Heart left ventricle (tissue), 16 donors: ENCODE results near the gene OSMR. TPM values are rescaled to one million over a fixed set of nuclear protein-coding genes. Genes with fewer than 3 reads are reported as not detected.

Experiments used
- ATAC-seq, 4 donors: fragments of 200-7000 bp; cut with Tn5 transposase; one replicate each; pipeline ENCODE4 v1.9.1; 2020 to 2022; ENCODE audit warnings: moderate library complexity in 4 of 4, mild to moderate bottlenecking in 3 of 4, moderate number of reproducible peaks in 1 of 4
- DNase-seq, 5 donors: peaks; one replicate each; pipeline ENCODE4 v3.0.0-alpha.2; 2020
- H3K27ac ChIP-seq, 12 donors: fragments of 200-600 bp; sonication (generic) in 4 of 12; one replicate each; pipeline versions ENCODE4 v1.5.0 to v1.8.0; 2016 to 2022; ENCODE audit warnings: mild to moderate bottlenecking in 2 of 12
- H3K27me3 ChIP-seq, 9 donors: fragments of 200-600 bp; sonication (generic) in 2 of 9; one replicate each; pipeline versions ENCODE4 v1.5.1 to v1.8.0; 2016 to 2022; ENCODE audit warnings: mild to moderate bottlenecking in 3 of 9
- H3K36me3 ChIP-seq, 9 donors: fragments of 200-600 bp; sonication (generic) in 2 of 9; one replicate each; pipeline versions ENCODE4 v1.5.0 to v1.8.0; 2018 to 2022; ENCODE audit warnings: mild to moderate bottlenecking in 2 of 9
- H3K4me1 ChIP-seq, 12 donors: fragments of 200-600 bp; sonication (generic) in 4 of 12; one replicate each; pipeline versions ENCODE4 v1.5.0 to v1.8.0; 2016 to 2022; ENCODE audit warnings: mild to moderate bottlenecking in 3 of 12
- H3K4me3 ChIP-seq, 12 donors: fragments of 200-600 bp; sonication (generic) in 4 of 12; one replicate each; pipeline versions ENCODE4 v1.5.0 to v1.8.0; 2017 to 2022; ENCODE audit warnings: mild to moderate bottlenecking in 9 of 12, moderate library complexity in 4 of 12
- H3K9me3 ChIP-seq, 12 donors: fragments of 200-600 bp; sonication (generic) in 4 of 12; one replicate each; pipeline versions ENCODE4 v1.5.0 to v1.8.0; 2016 to 2022; ENCODE audit warnings: mild to moderate bottlenecking in 1 of 12
- CTCF ChIP-seq, 12 donors: fragments of 200-600 bp; sonication (generic) in 4 of 12; IDR thresholded peaks; one replicate each; pipeline versions ENCODE4 v1.5.0 to v1.8.0; 2018 to 2022; ENCODE audit warnings: antibody characterized with exemption in 12 of 12, mild to moderate bottlenecking in 5 of 12
- POLR2A ChIP-seq, 2 donors: fragments of 450-650 bp; IDR thresholded peaks; one replicate each; pipeline ENCODE4 v1.6.1; 2017; ENCODE audit warnings: antibody characterized with exemption in 2 of 2, mild to moderate bottlenecking in 2 of 2, moderate library complexity in 2 of 2
- WGBS, 4 donors: extraction: QIAGEN DNeasy Blood & Tissue Kit in 2 of 4; methylation state at CpG; one replicate each; pipeline versions ENCODE4 v1.1.5 to v1.1.7; 2013 to 2018; 5-methylcytosine and 5-hydroxymethylcytosine counted together
- intact Hi-C, 10 donors: fragments of 100-400 bp; cut with DNase I; formaldehyde crosslinking; loops; one replicate each; pipeline versions ENCODE4 v1.11.1 to v1.14.2; 2022
- polyA plus RNA-seq, 2 donors: library from polyadenylated mRNA; stranded (reverse); fragments of 200-250 nt; gene quantifications; one replicate each; pipeline ENCODE4 v1.2.3, GENCODE V29; 2013
- total RNA-seq, 9 donors: library from RNA; depleted of rRNA in 2 of 9; stranded (reverse); fragments of >200 nt in 2 of 9; fragmentation: NEBNext Ultra II Directional in 3 of 9; extraction: Animal tissue kit (Norgen Biotek cat#: 25700) in 3 of 9; gene quantifications; one replicate each; pipeline versions ENCODE4 v1.1.0 to v1.2.4, GENCODE V29; 2016 to 2023
- donor health status: ischemic (EF 13 %, LVEDD 7.1; RV severe dilation, severe dysfunction).
- donor health status: healthy with polysubstance abuse.
- donor health status: DM: no; HTN: yes; CAD: no.
- donor health status: DM: no; HTN: no; CAD: no.
- donor health status: ischemic (EF 25% LVEDD 6.9; RV normal size, moderate dysfunction).
- donor health status: ischemic (EF 25% LVEDD 5.7; RV mildly dilated, moderate dysfunction).
- donor health status: healthy.
- donor health status: DM: yes; HTN: yes; CAD: no.
- donor health status: ischemic (EF 35%, LVEDD 5.7; RV mildly dilated, moderate dysfunction).
- donor health status: nonischemic (EF 11% LVEDD 7.7; RV severe dilation, severe dysfunction).
- donor health status: DM: yes; HTN: yes; CAD: no.
- donor health status: PGD.
- donor health status: ischemic (EF 29% LVEDD 5.4; RV normal size, mild dysfunction).
- donor health status: nonischemic (EF 23%, LVEDD 6.1; RV moderate dilation, normal function).

Gene OSMR
- total and polyA plus RNA-seq, 11 donors: 4.2 to 39.2 (median 12.0) TPM

DNA sequence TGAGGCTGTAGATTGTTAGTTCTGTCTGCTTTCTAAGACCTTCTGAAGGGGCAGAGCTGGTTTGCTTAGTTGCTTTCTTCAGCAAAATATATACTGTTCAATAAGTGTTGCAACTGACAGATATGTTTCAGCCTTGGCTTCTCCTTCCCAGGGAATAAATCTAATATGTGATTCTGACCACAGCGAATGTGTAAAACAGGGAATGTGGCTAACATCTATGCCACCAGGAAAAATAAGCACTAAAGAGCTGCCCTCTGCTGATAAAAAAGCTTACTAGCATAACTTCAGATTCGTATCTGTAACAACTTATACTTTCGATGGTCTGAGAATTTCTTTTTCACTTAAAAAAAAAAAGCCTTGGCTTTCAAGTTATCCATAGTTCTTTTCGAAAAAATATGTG lies 13.0 kb upstream of the OSMR start:
- peaks cover 0 to 27% (median 13%) of the 10 kb centered on the region in 12 donors for H3K4me1 ChIP-seq
- no peaks in the 10 kb centered on the region for H3K27me3 ChIP-seq
- H3K4me3 ChIP-seq: no peak overlapping the region
- DNase-seq: no peak
- intact Hi-C loops: loop anchor here in 7 of 10 donors (2.0 to 10.0 kb wide), 3 partner anchors 84 to 92 kb away; no protein-coding TSS in a partner anchor
- no peaks in the 10 kb centered on the region for H3K9me3 ChIP-seq
- no peaks in the 10 kb centered on the region for H3K36me3 ChIP-seq
- 91 to 94% (median 92%) methylated on average over 4 of the region's 4 CpGs for WGBS, 4 donors
- no peak for ATAC-seq
- H3K27ac ChIP-seq: no peak overlapping the region
- TF ChIP-seq CTCF (IDR thresholded peaks at IDR 0.05) (no peak), POLR2A (IDR thresholded peaks at IDR 0.05) (no peak)

DNA sequence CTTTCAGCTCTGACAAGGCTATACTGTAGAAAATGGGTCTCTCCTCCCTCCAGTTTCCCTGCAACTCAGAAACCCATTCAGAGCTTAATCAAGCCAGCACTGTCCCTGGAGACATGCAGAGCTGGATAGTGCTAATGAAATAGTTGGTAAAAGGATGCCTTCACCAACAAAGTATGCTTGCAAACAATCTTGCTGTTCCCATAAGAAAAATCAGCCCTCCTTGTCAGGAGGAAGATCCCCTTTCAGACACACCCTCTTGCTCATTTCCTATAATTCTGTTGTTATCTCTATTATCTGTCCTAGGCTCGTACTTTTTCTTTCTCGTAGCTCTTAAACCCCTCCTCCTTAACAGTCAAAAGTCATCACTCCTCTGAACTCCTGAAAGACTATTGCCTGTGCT lies 9.9 kb upstream of the OSMR start:
- Histone ChIP-seq H3K4me3 (no peak overlapping the region), H3K27ac (peak overlapping the region in 11 of 12 donors; percentile 3 to 69 (median 22)), H3K4me1 (peaks cover 0 to 35% (median 15%) of the 10 kb centered on the region in 12 donors), H3K27me3 (no peaks in the 10 kb centered on the region), H3K36me3 (no peaks in the 10 kb centered on the region), H3K9me3 (peaks cover 0 to 4% (median 0%) of the 10 kb centered on the region in 12 donors)
- intact Hi-C loops: loop anchor here in 1 of 10 donors (10.0 kb wide), 1 partner anchor 89 kb away; no protein-coding TSS in a partner anchor
- ATAC-seq: peak in 3 of 4 donors; percentile 66 to 84 (median 68)
- 11 to 30% (median 18%) methylated on average over 2 of the region's 2 CpGs for WGBS, 4 donors
- TF ChIP-seq POLR2A (IDR thresholded peaks at IDR 0.05): no peak
- no peak for TF ChIP-seq CTCF (IDR thresholded peaks at IDR 0.05)
- DNase-seq: no peak

- DNase-seq (no peak), ATAC-seq (no peak)
- Histone ChIP-seq H3K4me1 (peaks cover 0 to 29% (median 15%) of the 10 kb centered on the region in 12 donors), H3K27ac (peak overlapping the region in 3 of 12 donors; percentile 6 to 35 (median 12)), H3K27me3 (no peaks in the 10 kb centered on the region), H3K9me3 (peaks cover 0 to 4% (median 0%) of the 10 kb centered on the region in 12 donors), H3K36me3 (no peaks in the 10 kb centered on the region), H3K4me3 (no peak overlapping the region)
- 48 to 80% (median 73%) methylated on average over 2 of the region's 2 CpGs for WGBS, 4 donors
- TF ChIP-seq POLR2A (IDR thresholded peaks at IDR 0.05): no peak
- TF ChIP-seq CTCF (IDR thresholded peaks at IDR 0.05): no peak
- intact Hi-C loops: loop anchor here in 1 of 10 donors (10.0 kb wide), 1 partner anchor 87 kb away; no protein-coding TSS in a partner anchor
These were observed 8.4 kb upstream of the OSMR start for GRCh38 chr5:38837416-38837815.

DNA sequence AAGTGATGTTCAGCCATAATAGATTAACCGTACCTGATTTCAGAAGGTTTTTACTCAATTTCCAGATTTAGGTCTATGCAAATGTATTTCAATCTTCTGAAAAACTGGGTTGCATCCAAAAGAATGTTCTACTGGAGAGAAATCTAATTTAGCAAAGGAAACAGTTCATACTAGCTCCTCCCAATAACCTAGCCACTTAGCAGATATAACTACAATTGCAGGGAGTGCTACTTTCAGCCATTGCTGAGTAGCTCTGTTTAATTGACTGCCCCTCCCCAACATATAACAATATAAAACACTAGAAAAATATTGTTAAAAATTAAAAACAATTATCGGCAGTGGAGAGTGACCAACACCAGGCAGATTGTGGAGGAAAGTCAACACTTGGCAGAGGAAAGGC lies 7.9 kb upstream of the OSMR start:
- WGBS, 4 donors: 58 to 90% (median 72%) methylated on average over 2 of the region's 2 CpGs
- DNase-seq: no peak
- no peak for TF ChIP-seq POLR2A (IDR thresholded peaks at IDR 0.05)
- TF ChIP-seq CTCF (IDR thresholded peaks at IDR 0.05): no peak
- Histone ChIP-seq H3K4me3 (no peak overlapping the region), H3K9me3 (peaks cover 0 to 4% (median 0%) of the 10 kb centered on the region in 12 donors), H3K27me3 (no peaks in the 10 kb centered on the region), H3K27ac (peak overlapping the region in 3 of 12 donors; percentile 6 to 35 (median 34)), H3K4me1 (peaks cover 0 to 29% (median 15%) of the 10 kb centered on the region in 12 donors), H3K36me3 (no peaks in the 10 kb centered on the region)
- ATAC-seq: peak in 1 of 4 donors; percentile 48
- intact Hi-C loops: loop anchor here in 1 of 10 donors (10.0 kb wide), 1 partner anchor 87 kb away; no protein-coding TSS in a partner anchor
